KMS-11 (cell line): ENCODE data around the gene DBI.

Source experiments
- H2AFZ ChIP-seq: fragments of 200-600 bp; sonication (generic); 2 replicates; pipeline ENCODE4 v1.6.1; 2016; ENCODE audit warnings: antibody characterized with exemption, mixed run types, low read depth
- H3K27ac ChIP-seq: fragments of 200-600 bp; sonication (generic); 2 replicates; pipeline ENCODE4 v1.6.1; 2016; ENCODE audit warnings: mild to moderate bottlenecking, mixed run types
- H3K27me3 ChIP-seq: fragments of 200-600 bp; sonication (generic); 2 replicates; pipeline ENCODE4 v1.6.1; 2017; ENCODE audit warnings: mild to moderate bottlenecking, low read depth, mixed run types, moderate library complexity; ENCODE audit not compliant: insufficient read depth
- H3K36me3 ChIP-seq: fragments of 200-600 bp; sonication (generic); 2 replicates; pipeline ENCODE4 v1.6.1; 2017; ENCODE audit warnings: mild to moderate bottlenecking, mixed run types; ENCODE audit not compliant: insufficient read depth
- H3K4me1 ChIP-seq: fragments of 200-600 bp; sonication (generic); 2 replicates; pipeline ENCODE4 v1.6.1; 2016; ENCODE audit warnings: mild to moderate bottlenecking, low read depth, mixed run types; ENCODE audit not compliant: poor library complexity, severe bottlenecking
- H3K4me2 ChIP-seq: fragments of 200-600 bp; sonication (generic); 2 replicates; pipeline ENCODE4 v1.7.0; 2016; ENCODE audit warnings: mild to moderate bottlenecking, mixed run types
- H3K4me3 ChIP-seq: fragments of 200-600 bp; sonication (generic); IDR thresholded peaks from 2 replicates; pipeline ENCODE4 v1.6.1; 2017; ENCODE audit warnings: low read depth, low read length, mixed read lengths; ENCODE audit not compliant: insufficient read depth
- H3K79me2 ChIP-seq: fragments of 200-600 bp; sonication (generic); 2 replicates; pipeline ENCODE4 v1.6.1; 2016; ENCODE audit warnings: low read depth, mixed run types; ENCODE audit not compliant: insufficient read depth
- H3K9ac ChIP-seq: fragments of 200-600 bp; sonication (generic); 2 replicates; pipeline ENCODE4 v1.6.1; 2016; ENCODE audit warnings: mild to moderate bottlenecking, mixed run types
- H4K20me1 ChIP-seq: fragments of 200-600 bp; sonication (generic); 2 replicates; pipeline ENCODE4 v1.6.1; 2016; ENCODE audit warnings: mild to moderate bottlenecking, mixed run types; ENCODE audit not compliant: insufficient read depth
- TF ChIP-seq, protein P1 (sequence below): fragments of 200-600 bp; sonication (generic); conservative IDR thresholded peaks from 2 replicates; pipeline ENCODE4 v1.6.1; 2017; ENCODE audit warnings: low read depth, mild to moderate bottlenecking, antibody characterized with exemption, low read length, moderate library complexity, mixed read lengths

Gene DBI

DNA sequence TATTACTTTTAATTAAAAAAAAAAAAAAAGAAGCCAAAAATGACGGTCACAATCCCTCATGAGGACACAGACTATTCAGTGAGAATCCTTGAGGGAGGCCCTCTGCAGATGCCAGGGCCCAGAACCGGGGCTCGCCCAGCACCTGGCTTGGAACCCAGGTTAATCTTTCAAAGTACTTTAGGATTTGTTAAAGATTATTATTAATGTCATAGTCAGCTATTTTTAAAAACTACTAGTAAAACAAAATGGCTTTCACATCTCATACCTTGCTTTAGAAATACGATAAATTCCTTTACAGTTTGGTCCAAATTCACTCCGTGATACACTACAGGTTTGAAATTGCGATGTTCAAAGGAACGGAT lies 27.2 kb upstream of the DBI start:
- no peaks in the 10 kb centered on the region for H3K27me3 ChIP-seq
- no peak overlapping the region for H2AFZ ChIP-seq
- H3K4me3 ChIP-seq, result no peak overlapping the region
- no peak overlapping the region for H3K9ac ChIP-seq
- no peaks in the 10 kb centered on the region for H3K36me3 ChIP-seq
- no peaks in the 10 kb centered on the region for H3K4me1 ChIP-seq
- H3K4me2 ChIP-seq, result no peak overlapping the region
- TF ChIP-seq, protein P1, sequence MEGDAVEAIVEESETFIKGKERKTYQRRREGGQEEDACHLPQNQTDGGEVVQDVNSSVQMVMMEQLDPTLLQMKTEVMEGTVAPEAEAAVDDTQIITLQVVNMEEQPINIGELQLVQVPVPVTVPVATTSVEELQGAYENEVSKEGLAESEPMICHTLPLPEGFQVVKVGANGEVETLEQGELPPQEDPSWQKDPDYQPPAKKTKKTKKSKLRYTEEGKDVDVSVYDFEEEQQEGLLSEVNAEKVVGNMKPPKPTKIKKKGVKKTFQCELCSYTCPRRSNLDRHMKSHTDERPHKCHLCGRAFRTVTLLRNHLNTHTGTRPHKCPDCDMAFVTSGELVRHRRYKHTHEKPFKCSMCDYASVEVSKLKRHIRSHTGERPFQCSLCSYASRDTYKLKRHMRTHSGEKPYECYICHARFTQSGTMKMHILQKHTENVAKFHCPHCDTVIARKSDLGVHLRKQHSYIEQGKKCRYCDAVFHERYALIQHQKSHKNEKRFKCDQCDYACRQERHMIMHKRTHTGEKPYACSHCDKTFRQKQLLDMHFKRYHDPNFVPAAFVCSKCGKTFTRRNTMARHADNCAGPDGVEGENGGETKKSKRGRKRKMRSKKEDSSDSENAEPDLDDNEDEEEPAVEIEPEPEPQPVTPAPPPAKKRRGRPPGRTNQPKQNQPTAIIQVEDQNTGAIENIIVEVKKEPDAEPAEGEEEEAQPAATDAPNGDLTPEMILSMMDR, result no peak
- H4K20me1 ChIP-seq, result no peaks in the 10 kb centered on the region
- H3K27ac ChIP-seq, result no peak overlapping the region
- no peaks in the 10 kb centered on the region for H3K79me2 ChIP-seq

DNA sequence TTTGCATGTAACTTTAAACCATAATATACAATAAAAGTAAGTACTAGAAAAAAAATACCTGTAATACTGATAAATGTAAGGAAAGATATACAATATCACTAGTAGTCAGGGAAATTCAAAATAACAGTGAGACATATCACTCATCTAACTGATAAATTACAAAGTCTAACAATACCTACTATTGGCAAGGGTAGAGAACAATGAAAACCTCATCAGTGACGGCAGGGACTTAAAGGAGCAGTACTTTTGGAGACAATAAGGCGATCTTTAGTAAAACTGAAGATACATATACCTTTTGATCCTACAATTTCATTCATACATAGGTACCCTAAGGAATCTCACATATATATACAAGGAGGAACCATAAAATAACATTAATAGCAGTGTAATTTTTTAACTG lies 25.1 kb upstream of the DBI start:
- Histone ChIP-seq H4K20me1 (no peaks in the 10 kb centered on the region), H3K36me3 (no peaks in the 10 kb centered on the region), H3K9ac (no peak overlapping the region), H3K4me2 (no peak overlapping the region), H2AFZ (no peak overlapping the region), H3K4me1 (no peaks in the 10 kb centered on the region), H3K27ac (no peak overlapping the region), H3K27me3 (no peaks in the 10 kb centered on the region), H3K79me2 (no peaks in the 10 kb centered on the region), H3K4me3 (no peak overlapping the region)
- TF ChIP-seq, protein P1, result no peak

- Histone ChIP-seq H3K4me2 (no peak overlapping the region), H4K20me1 (no peaks in the 10 kb centered on the region), H3K4me1 (peaks cover 36% of the 10 kb centered on the region), H3K79me2 (no peaks in the 10 kb centered on the region), H3K27ac (no peak overlapping the region), H3K27me3 (no peaks in the 10 kb centered on the region), H3K9ac (no peak overlapping the region), H3K36me3 (no peaks in the 10 kb centered on the region), H3K4me3 (no peak overlapping the region), H2AFZ (no peak overlapping the region)
- TF ChIP-seq, protein P1, result no peak
Observed at GRCh38 chr2:119349289-119349688, 17.5 kb upstream of the DBI start.

DNA sequence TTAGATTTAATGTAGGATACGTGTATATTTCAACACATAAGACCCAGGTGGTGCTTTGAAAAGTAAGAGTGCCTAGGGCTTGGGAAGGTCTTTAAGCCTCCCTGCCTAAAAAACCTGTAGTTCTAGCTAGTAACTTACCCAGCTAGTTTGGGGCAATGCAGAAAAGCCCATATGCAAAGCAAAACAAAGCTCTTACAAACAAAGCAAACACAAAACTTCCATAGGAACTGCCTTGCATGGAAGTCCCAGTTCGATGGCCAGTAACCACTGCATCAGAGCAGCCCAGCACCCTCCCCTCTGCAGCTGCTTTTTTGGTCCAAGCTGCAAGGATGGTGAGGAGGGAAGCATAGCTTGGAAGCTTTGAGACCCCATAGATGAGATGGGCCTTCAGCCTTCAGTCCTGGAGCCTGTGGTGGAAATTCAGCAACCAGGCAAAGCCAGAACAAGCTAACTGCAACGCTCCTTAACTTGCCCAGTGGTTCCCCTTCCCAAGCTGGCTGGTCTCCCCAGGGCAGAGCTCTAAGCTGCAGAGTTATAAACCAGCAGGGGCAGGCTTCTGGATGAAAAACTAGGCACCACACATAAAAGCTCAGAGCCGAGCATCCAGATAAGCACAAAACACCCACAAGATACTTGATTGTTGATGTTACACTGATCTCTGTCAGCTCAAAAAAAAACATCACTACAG lies 16.3 kb upstream of the DBI start:
- H3K9ac ChIP-seq, result no peak overlapping the region
- peaks cover 37% of the 10 kb centered on the region for H3K4me1 ChIP-seq
- no peaks in the 10 kb centered on the region for H3K36me3 ChIP-seq
- no peak overlapping the region for H3K27ac ChIP-seq
- H3K27me3 ChIP-seq, result no peaks in the 10 kb centered on the region
- no peak overlapping the region for H2AFZ ChIP-seq
- no peaks in the 10 kb centered on the region for H4K20me1 ChIP-seq
- no peak overlapping the region for H3K4me2 ChIP-seq
- no peaks in the 10 kb centered on the region for H3K79me2 ChIP-seq
- TF ChIP-seq, protein P1, result no peak
- no peak overlapping the region for H3K4me3 ChIP-seq
